Measurements from ENCODE around the gene DYNAP.

Gene DYNAP

GRCh38 chr18:54611816-54612215 is 20.8 kb downstream of the DYNAP start:
- TF ChIP-seq CTCF (conservative IDR thresholded peaks at IDR 0.05) (no peak), ZFX (IDR thresholded peaks at IDR 0.05) (no peak)
- no peak overlapping the region for H3K27ac ChIP-seq

- TF ChIP-seq ZFX (IDR thresholded peaks at IDR 0.05) (no peak), CTCF (conservative IDR thresholded peaks at IDR 0.05) (no peak)
- no peak overlapping the region for H3K27ac ChIP-seq
Observed at GRCh38 chr18:54612237-54612636, 21.2 kb downstream of the DYNAP start.

- H3K27ac ChIP-seq: no peak overlapping the region
- TF ChIP-seq CTCF (conservative IDR thresholded peaks at IDR 0.05): no peak
- TF ChIP-seq ZFX (IDR thresholded peaks at IDR 0.05): no peak
Observed at GRCh38 chr18:54613174-54613573, 22.1 kb downstream of the DYNAP start.

GRCh38 chr18:54616220-54616848 is 25.3 kb downstream of the DYNAP start:
- no peak for TF ChIP-seq CTCF (conservative IDR thresholded peaks at IDR 0.05)
- no peak overlapping the region for H3K27ac ChIP-seq

- TF ChIP-seq ZFX (IDR thresholded peaks at IDR 0.05): no peak
- H3K27ac ChIP-seq: no peak overlapping the region
Observed at GRCh38 chr18:54622084-54622483, 31.0 kb downstream of the DYNAP start.

GRCh38 chr18:54626779-54627178 is 35.7 kb downstream of the DYNAP start:
- TF ChIP-seq CTCF (conservative IDR thresholded peaks at IDR 0.05) (no peak), ZFX (IDR thresholded peaks at IDR 0.05) (no peak)

GRCh38 chr18:54630963-54631362 is 39.9 kb downstream of the DYNAP start:
- no peak overlapping the region for H3K27ac ChIP-seq
- no peak for TF ChIP-seq ZFX (IDR thresholded peaks at IDR 0.05)
- TF ChIP-seq CTCF (conservative IDR thresholded peaks at IDR 0.05): no peak

More at GRCh38 chr18:54626779-54627178, 35.7 kb downstream of the DYNAP start:
- H3K27ac ChIP-seq: no peak overlapping the region

GRCh38 chr18:54636217-54636616 is 45.2 kb downstream of the DYNAP start:
- TF ChIP-seq CTCF (conservative IDR thresholded peaks at IDR 0.05): no peak
- no peak for TF ChIP-seq ZFX (IDR thresholded peaks at IDR 0.05)
- no peak overlapping the region for H3K27ac ChIP-seq
